ENCODE results near the gene HS3ST3B1. TPM values are rescaled to one million over a fixed set of nuclear protein-coding genes. Genes with fewer than 3 reads are reported as not detected.

Gene HS3ST3B1
- total RNA-seq, 1 experiment from 2014 or later: 44.8 TPM

- DNase-seq: no peak
- H3K36me3 ChIP-seq: peaks cover 9% of the 10 kb centered on the region; the same call in 1 of the 2 replicates
- H3K27me3 ChIP-seq: no peaks in the 10 kb centered on the region
- H3K4me1 ChIP-seq: peaks cover 5% of the 10 kb centered on the region
- H3K4me3 ChIP-seq: no peak overlapping the region
- H3K9me3 ChIP-seq (replicated peaks): no peaks in the 10 kb centered on the region
- H3K27ac ChIP-seq: no peak overlapping the region
These were observed 40.2 kb downstream of the HS3ST3B1 start for GRCh38 chr17:14340857-14341754.

GRCh38 chr17:14341866-14342265 lies 41.0 kb downstream of the HS3ST3B1 start:
- Histone ChIP-seq H3K9me3 (replicated peaks) (no peaks in the 10 kb centered on the region), H3K27me3 (no peaks in the 10 kb centered on the region), H3K36me3 (peaks cover 12% of the 10 kb centered on the region; the same call in 1 of the 2 replicates), H3K4me1 (peaks cover 5% of the 10 kb centered on the region), H3K4me3 (no peak overlapping the region), H3K27ac (no peak overlapping the region)
- DNase-seq: peak; percentile 60 to 77

GRCh38 chr17:14346801-14347200 lies 45.9 kb downstream of the HS3ST3B1 start:
- Histone ChIP-seq H3K36me3 (peaks cover 20% of the 10 kb centered on the region), H3K27ac (no peak overlapping the region), H3K27me3 (no peaks in the 10 kb centered on the region), H3K9me3 (replicated peaks) (no peaks in the 10 kb centered on the region), H3K4me1 (peaks cover 2% of the 10 kb centered on the region), H3K4me3 (no peak overlapping the region)
- DNase-seq: no peak

- Histone ChIP-seq H3K27ac (no peak overlapping the region), H3K27me3 (no peaks in the 10 kb centered on the region), H3K9me3 (replicated peaks) (no peaks in the 10 kb centered on the region), H3K4me1 (peaks cover 7% of the 10 kb centered on the region; the same call in 1 of the 2 replicates), H3K4me3 (no peak overlapping the region), H3K36me3 (peaks cover 15% of the 10 kb centered on the region)
- DNase-seq: no peak
These were observed 50.6 kb downstream of the HS3ST3B1 start for GRCh38 chr17:14351493-14351892.

GRCh38 chr17:14352136-14352535 lies 51.3 kb downstream of the HS3ST3B1 start:
- no peak for DNase-seq
- no peak overlapping the region for H3K27ac ChIP-seq
- H3K9me3 ChIP-seq (replicated peaks): no peaks in the 10 kb centered on the region
- H3K36me3 ChIP-seq: peaks cover 12% of the 10 kb centered on the region
- no peaks in the 10 kb centered on the region for H3K27me3 ChIP-seq
- H3K4me1 ChIP-seq: peaks cover 7% of the 10 kb centered on the region; the same call in 1 of the 2 replicates
- no peak overlapping the region for H3K4me3 ChIP-seq

GRCh38 chr17:14353861-14354474 lies 53.1 kb downstream of the HS3ST3B1 start:
- DNase-seq: no peak
- Histone ChIP-seq H3K36me3 (peaks cover 7% of the 10 kb centered on the region), H3K4me3 (no peak overlapping the region), H3K9me3 (replicated peaks) (no peaks in the 10 kb centered on the region), H3K27me3 (no peaks in the 10 kb centered on the region), H3K27ac (no peak overlapping the region), H3K4me1 (peaks cover 7% of the 10 kb centered on the region; the same call in 1 of the 2 replicates)

- no peak for DNase-seq
- H3K9me3 ChIP-seq (replicated peaks): no peaks in the 10 kb centered on the region
- peaks cover 7% of the 10 kb centered on the region; the same call in 1 of the 2 replicates for H3K4me1 ChIP-seq
- no peak overlapping the region for H3K4me3 ChIP-seq
- H3K27ac ChIP-seq: no peak overlapping the region
- H3K27me3 ChIP-seq: no peaks in the 10 kb centered on the region
- H3K36me3 ChIP-seq: peaks cover 4% of the 10 kb centered on the region; the same call in 1 of the 2 replicates
These were observed 53.9 kb downstream of the HS3ST3B1 start for GRCh38 chr17:14354807-14355206.

- DNase-seq: no peak
- H3K9me3 ChIP-seq (replicated peaks): no peaks in the 10 kb centered on the region
- H3K4me3 ChIP-seq: no peak overlapping the region
These were observed 54.7 kb downstream of the HS3ST3B1 start for GRCh38 chr17:14355556-14355955.

GRCh38 chr17:14359163-14360020 lies 58.5 kb downstream of the HS3ST3B1 start:
- no peaks in the 10 kb centered on the region for H3K27me3 ChIP-seq
- no peak for DNase-seq
- H3K36me3 ChIP-seq: no peaks in the 10 kb centered on the region
- peaks cover 11% of the 10 kb centered on the region; the same call in 1 of the 2 replicates for H3K4me1 ChIP-seq
- no peak overlapping the region for H3K4me3 ChIP-seq
- H3K27ac ChIP-seq: no peak overlapping the region
- H3K9me3 ChIP-seq (replicated peaks): no peaks in the 10 kb centered on the region

More at GRCh38 chr17:14355556-14355955, 54.7 kb downstream of the HS3ST3B1 start:
- Histone ChIP-seq H3K27ac (no peak overlapping the region), H3K4me1 (peaks cover 7% of the 10 kb centered on the region; the same call in 1 of the 2 replicates), H3K36me3 (no peaks in the 10 kb centered on the region), H3K27me3 (no peaks in the 10 kb centered on the region)

GRCh38 chr17:14360856-14361255 lies 60.0 kb downstream of the HS3ST3B1 start:
- H3K4me1 ChIP-seq: peaks cover 9% of the 10 kb centered on the region; the same call in 1 of the 2 replicates

GRCh38 chr17:14361470-14361869 lies 60.6 kb downstream of the HS3ST3B1 start:
- no peaks in the 10 kb centered on the region for H3K9me3 ChIP-seq (replicated peaks)
- H3K36me3 ChIP-seq: no peaks in the 10 kb centered on the region
- H3K4me1 ChIP-seq: peaks cover 4% of the 10 kb centered on the region; the same call in 1 of the 2 replicates
- no peak for DNase-seq
- H3K27me3 ChIP-seq: no peaks in the 10 kb centered on the region
- H3K27ac ChIP-seq: no peak overlapping the region
- no peak overlapping the region for H3K4me3 ChIP-seq

More at GRCh38 chr17:14360856-14361255, 60.0 kb downstream of the HS3ST3B1 start:
- DNase-seq: no peak
- Histone ChIP-seq H3K27me3 (no peaks in the 10 kb centered on the region), H3K4me3 (no peak overlapping the region), H3K27ac (no peak overlapping the region), H3K9me3 (replicated peaks) (no peaks in the 10 kb centered on the region), H3K36me3 (no peaks in the 10 kb centered on the region)

GRCh38 chr17:14361945-14362508 lies 61.1 kb downstream of the HS3ST3B1 start:
- Histone ChIP-seq H3K36me3 (no peaks in the 10 kb centered on the region), H3K27me3 (no peaks in the 10 kb centered on the region), H3K27ac (no peak overlapping the region), H3K9me3 (replicated peaks) (no peaks in the 10 kb centered on the region), H3K4me1 (peaks cover 4% of the 10 kb centered on the region; the same call in 1 of the 2 replicates), H3K4me3 (no peak overlapping the region)
- DNase-seq: no peak

GRCh38 chr17:14366199-14366598 lies 65.3 kb downstream of the HS3ST3B1 start:
- H3K9me3 ChIP-seq (replicated peaks): peaks cover 5% of the 10 kb centered on the region
- no peak overlapping the region for H3K27ac ChIP-seq
- DNase-seq: no peak
- no peak overlapping the region for H3K4me3 ChIP-seq
- peaks cover 4% of the 10 kb centered on the region; the same call in 1 of the 2 replicates for H3K4me1 ChIP-seq
- no peaks in the 10 kb centered on the region for H3K36me3 ChIP-seq
- H3K27me3 ChIP-seq: no peaks in the 10 kb centered on the region

GRCh38 chr17:14372461-14372860 lies 71.6 kb downstream of the HS3ST3B1 start:
- H3K4me3 ChIP-seq: no peak overlapping the region
- no peak overlapping the region for H3K27ac ChIP-seq

More at GRCh38 chr17:14372461-14372860, 71.6 kb downstream of the HS3ST3B1 start:
- DNase-seq: no peak
- no peaks in the 10 kb centered on the region for H3K27me3 ChIP-seq
- H3K36me3 ChIP-seq: no peaks in the 10 kb centered on the region
- H3K9me3 ChIP-seq (replicated peaks): peaks cover 5% of the 10 kb centered on the region
- peaks cover 24% of the 10 kb centered on the region for H3K4me1 ChIP-seq

Measured in SJCRH30 (cell line).